ENCODE data around the gene TCF7L1. TPM values are rescaled to one million over a fixed set of nuclear protein-coding genes. Genes with fewer than 3 reads are reported as not detected.

The TCF7L1 gene
- total and polyA plus RNA-seq, 2 of the 13 experiments (the other 11 are each of a cell fraction or from before 2014, with no cell fraction given) = 0.04 to 0.15 TPM

GRCh38 chr2:85132834-85133637 lies at the start of gene TCF7L1 (continued):
- TF ChIP-seq, protein P1, sequence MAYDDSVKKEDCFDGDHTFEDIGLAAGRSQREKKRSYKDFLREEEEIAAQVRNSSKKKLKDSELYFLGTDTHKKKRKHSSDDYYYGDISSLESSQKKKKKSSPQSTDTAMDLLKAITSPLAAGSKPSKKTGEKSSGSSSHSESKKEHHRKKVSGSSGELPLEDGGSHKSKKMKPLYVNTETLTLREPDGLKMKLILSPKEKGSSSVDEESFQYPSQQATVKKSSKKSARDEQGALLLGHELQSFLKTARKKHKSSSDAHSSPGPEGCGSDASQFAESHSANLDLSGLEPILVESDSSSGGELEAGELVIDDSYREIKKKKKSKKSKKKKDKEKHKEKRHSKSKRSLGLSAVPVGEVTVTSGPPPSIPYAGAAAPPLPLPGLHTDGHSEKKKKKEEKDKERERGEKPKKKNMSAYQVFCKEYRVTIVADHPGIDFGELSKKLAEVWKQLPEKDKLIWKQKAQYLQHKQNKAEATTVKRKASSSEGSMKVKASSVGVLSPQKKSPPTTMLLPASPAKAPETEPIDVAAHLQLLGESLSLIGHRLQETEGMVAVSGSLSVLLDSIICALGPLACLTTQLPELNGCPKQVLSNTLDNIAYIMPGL (CRISPR knock-in tag; IDR thresholded peaks at IDR 0.05; ENCODE audit: borderline replicate concordance in 1 of 2, low read depth in 1 of 2) = peak; percentile 27 to 76; a peak in 2 of 4 replicates
- TF ChIP-seq, protein P2, sequence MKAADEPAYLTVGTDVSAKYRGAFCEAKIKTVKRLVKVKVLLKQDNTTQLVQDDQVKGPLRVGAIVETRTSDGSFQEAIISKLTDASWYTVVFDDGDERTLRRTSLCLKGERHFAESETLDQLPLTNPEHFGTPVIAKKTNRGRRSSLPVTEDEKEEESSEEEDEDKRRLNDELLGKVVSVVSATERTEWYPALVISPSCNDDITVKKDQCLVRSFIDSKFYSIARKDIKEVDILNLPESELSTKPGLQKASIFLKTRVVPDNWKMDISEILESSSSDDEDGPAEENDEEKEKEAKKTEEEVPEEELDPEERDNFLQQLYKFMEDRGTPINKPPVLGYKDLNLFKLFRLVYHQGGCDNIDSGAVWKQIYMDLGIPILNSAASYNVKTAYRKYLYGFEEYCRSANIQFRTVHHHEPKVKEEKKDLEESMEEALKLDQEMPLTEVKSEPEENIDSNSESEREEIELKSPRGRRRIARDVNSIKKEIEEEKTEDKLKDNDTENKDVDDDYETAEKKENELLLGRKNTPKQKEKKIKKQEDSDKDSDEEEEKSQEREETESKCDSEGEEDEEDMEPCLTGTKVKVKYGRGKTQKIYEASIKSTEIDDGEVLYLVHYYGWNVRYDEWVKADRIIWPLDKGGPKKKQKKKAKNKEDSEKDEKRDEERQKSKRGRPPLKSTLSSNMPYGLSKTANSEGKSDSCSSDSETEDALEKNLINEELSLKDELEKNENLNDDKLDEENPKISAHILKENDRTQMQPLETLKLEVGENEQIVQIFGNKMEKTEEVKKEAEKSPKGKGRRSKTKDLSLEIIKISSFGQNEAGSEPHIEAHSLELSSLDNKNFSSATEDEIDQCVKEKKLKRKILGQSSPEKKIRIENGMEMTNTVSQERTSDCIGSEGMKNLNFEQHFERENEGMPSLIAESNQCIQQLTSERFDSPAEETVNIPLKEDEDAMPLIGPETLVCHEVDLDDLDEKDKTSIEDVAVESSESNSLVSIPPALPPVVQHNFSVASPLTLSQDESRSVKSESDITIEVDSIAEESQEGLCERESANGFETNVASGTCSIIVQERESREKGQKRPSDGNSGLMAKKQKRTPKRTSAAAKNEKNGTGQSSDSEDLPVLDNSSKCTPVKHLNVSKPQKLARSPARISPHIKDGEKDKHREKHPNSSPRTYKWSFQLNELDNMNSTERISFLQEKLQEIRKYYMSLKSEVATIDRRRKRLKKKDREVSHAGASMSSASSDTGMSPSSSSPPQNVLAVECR (CRISPR knock-in tag; IDR thresholded peaks at IDR 0.05; ENCODE audit: borderline replicate concordance) = 0 out of 2 replicates have a peak, but pooled peaks have one; percentile 18
- TF ChIP-seq, protein P3, sequence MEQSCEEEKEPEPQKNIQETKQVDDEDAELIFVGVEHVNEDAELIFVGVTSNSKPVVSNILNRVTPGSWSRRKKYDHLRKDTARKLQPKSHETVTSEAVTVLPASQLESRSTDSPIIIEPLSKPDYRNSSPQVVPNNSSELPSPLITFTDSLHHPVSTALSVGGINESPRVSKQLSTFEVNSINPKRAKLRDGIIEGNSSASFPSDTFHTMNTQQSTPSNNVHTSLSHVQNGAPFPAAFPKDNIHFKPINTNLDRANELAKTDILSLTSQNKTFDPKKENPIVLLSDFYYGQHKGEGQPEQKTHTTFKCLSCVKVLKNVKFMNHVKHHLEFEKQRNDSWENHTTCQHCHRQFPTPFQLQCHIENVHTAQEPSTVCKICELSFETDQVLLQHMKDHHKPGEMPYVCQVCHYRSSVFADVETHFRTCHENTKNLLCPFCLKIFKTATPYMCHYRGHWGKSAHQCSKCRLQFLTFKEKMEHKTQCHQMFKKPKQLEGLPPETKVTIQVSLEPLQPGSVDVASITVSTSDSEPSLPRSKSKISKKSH (CRISPR knock-in tag; IDR thresholded peaks at IDR 0.05; ENCODE audit: borderline replicate concordance) = no peak
- TF ChIP-seq GFI1 (CRISPR knock-in tag; IDR thresholded peaks at IDR 0.05; ENCODE audit: borderline replicate concordance) (no peak), KDM2A (CRISPR knock-in tag; IDR thresholded peaks at IDR 0.05; ENCODE audit: borderline replicate concordance, low read depth) (peak; percentile 76), EED (CRISPR knock-in tag; IDR thresholded peaks at IDR 0.05) (peak; percentile 68; the same call in 1 of the 2 replicates), KDM5B (CRISPR knock-in tag; IDR thresholded peaks at IDR 0.05; ENCODE audit: borderline replicate concordance) (peak; percentile 50; the same call in 1 of the 2 replicates), ZNF891 (CRISPR knock-in tag; IDR thresholded peaks at IDR 0.05) (peak; percentile 35; the same call in 1 of the 2 replicates), MTA1 (CRISPR knock-in tag; IDR thresholded peaks at IDR 0.05; ENCODE audit: borderline replicate concordance) (peak; percentile 75; the same call in 1 of the 2 replicates), SALL1 (CRISPR knock-in tag; IDR thresholded peaks at IDR 0.05) (no peak; the same call in 1 of the 2 replicates), STAG1 (CRISPR knock-in tag; IDR thresholded peaks at IDR 0.05) (peak; percentile 77), KLF16 (CRISPR knock-in tag; IDR thresholded peaks at IDR 0.05) (peak in 1 of 2 experiments; percentile 42; a peak in 1 of 4 replicates), YY1 (IDR thresholded peaks at IDR 0.05; ENCODE audit: insufficient read depth, insufficient replicate concordance, low read depth, low read length) (peak; percentile 17), ZFAT (CRISPR knock-in tag; conservative IDR thresholded peaks at IDR 0.05) (no peak)
- TF ChIP-seq, protein P4, sequence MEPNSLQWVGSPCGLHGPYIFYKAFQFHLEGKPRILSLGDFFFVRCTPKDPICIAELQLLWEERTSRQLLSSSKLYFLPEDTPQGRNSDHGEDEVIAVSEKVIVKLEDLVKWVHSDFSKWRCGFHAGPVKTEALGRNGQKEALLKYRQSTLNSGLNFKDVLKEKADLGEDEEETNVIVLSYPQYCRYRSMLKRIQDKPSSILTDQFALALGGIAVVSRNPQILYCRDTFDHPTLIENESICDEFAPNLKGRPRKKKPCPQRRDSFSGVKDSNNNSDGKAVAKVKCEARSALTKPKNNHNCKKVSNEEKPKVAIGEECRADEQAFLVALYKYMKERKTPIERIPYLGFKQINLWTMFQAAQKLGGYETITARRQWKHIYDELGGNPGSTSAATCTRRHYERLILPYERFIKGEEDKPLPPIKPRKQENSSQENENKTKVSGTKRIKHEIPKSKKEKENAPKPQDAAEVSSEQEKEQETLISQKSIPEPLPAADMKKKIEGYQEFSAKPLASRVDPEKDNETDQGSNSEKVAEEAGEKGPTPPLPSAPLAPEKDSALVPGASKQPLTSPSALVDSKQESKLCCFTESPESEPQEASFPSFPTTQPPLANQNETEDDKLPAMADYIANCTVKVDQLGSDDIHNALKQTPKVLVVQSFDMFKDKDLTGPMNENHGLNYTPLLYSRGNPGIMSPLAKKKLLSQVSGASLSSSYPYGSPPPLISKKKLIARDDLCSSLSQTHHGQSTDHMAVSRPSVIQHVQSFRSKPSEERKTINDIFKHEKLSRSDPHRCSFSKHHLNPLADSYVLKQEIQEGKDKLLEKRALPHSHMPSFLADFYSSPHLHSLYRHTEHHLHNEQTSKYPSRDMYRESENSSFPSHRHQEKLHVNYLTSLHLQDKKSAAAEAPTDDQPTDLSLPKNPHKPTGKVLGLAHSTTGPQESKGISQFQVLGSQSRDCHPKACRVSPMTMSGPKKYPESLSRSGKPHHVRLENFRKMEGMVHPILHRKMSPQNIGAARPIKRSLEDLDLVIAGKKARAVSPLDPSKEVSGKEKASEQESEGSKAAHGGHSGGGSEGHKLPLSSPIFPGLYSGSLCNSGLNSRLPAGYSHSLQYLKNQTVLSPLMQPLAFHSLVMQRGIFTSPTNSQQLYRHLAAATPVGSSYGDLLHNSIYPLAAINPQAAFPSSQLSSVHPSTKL (CRISPR knock-in tag; IDR thresholded peaks at IDR 0.05) = 0 out of 2 replicates have a peak, but pooled peaks have one; percentile 14

Measured in HepG2 (cell line).